Measurements from ENCODE around the gene NID1.

The NID1 gene

GRCh38 chr1:235933766-235934116 lies 131.1 kb downstream of the NID1 start:
- Histone ChIP-seq H3K4me1 (ENCODE audit: low read length) (no peaks in the 10 kb centered on the region), H3K79me2 (ENCODE audit: low read length) (no peaks in the 10 kb centered on the region), H3F3A (ENCODE audit: insufficient read depth, low read length) (no peaks in the 10 kb centered on the region), H3K4me2 (ENCODE audit: low read depth, low read length) (no peak overlapping the region), H3K9me2 (replicated peaks; ENCODE audit: insufficient read depth, low read length) (no peaks in the 10 kb centered on the region), H3K9me3 (replicated peaks; ENCODE audit: insufficient read depth, low read length) (no peaks in the 10 kb centered on the region), H3K27ac (ENCODE audit: low read length) (no peak overlapping the region), H4K20me1 (ENCODE audit: insufficient read depth, low read length) (no peaks in the 10 kb centered on the region), H3K36me3 (replicated peaks; ENCODE audit: insufficient read depth, low read length) (no peaks in the 10 kb centered on the region), H3K9ac (ENCODE audit: low read length) (no peak overlapping the region), H2AFZ (ENCODE audit: low read length) (no peak overlapping the region), H3K27me3 (replicated peaks; ENCODE audit: insufficient read depth, low read length) (no peaks in the 10 kb centered on the region), H3K4me3 (ENCODE audit: low read length) (no peak overlapping the region)
- no peak for TF ChIP-seq EZH2 (optimal IDR thresholded peaks at IDR 0.05; ENCODE audit: low read depth, low read length)
- no peak for TF ChIP-seq EZH2phosphoT487 (IDR thresholded peaks at IDR 0.05; ENCODE audit: low read length)
- no peak for TF ChIP-seq CTCF (IDR thresholded peaks at IDR 0.05; ENCODE audit: low read length)
- no peak for DNase-seq

GRCh38 chr1:235933017-235933765 lies 131.7 kb downstream of the NID1 start:
- TF ChIP-seq CTCF (IDR thresholded peaks at IDR 0.05; ENCODE audit: low read length) (no peak), EZH2phosphoT487 (IDR thresholded peaks at IDR 0.05; ENCODE audit: low read length) (no peak), EZH2 (optimal IDR thresholded peaks at IDR 0.05; ENCODE audit: low read depth, low read length) (no peak)
- H3K9ac ChIP-seq (ENCODE audit: low read length): no peak overlapping the region
- no peak overlapping the region for H3K4me2 ChIP-seq (ENCODE audit: low read depth, low read length)
- H3K9me2 ChIP-seq (replicated peaks; ENCODE audit: insufficient read depth, low read length): no peaks in the 10 kb centered on the region
- no peaks in the 10 kb centered on the region for H3F3A ChIP-seq (ENCODE audit: insufficient read depth, low read length)
- no peak for DNase-seq
- H3K4me3 ChIP-seq (ENCODE audit: low read length): no peak overlapping the region
- H3K4me1 ChIP-seq (ENCODE audit: low read length): no peaks in the 10 kb centered on the region
- no peaks in the 10 kb centered on the region for H3K36me3 ChIP-seq (replicated peaks; ENCODE audit: insufficient read depth, low read length)
- no peak overlapping the region for H3K27ac ChIP-seq (ENCODE audit: low read length)
- no peaks in the 10 kb centered on the region for H3K27me3 ChIP-seq (replicated peaks; ENCODE audit: insufficient read depth, low read length)
- H4K20me1 ChIP-seq (ENCODE audit: insufficient read depth, low read length): no peaks in the 10 kb centered on the region
- H2AFZ ChIP-seq (ENCODE audit: low read length): no peak overlapping the region
- no peaks in the 10 kb centered on the region for H3K9me3 ChIP-seq (replicated peaks; ENCODE audit: insufficient read depth, low read length)
- no peaks in the 10 kb centered on the region for H3K79me2 ChIP-seq (ENCODE audit: low read length)

GRCh38 chr1:235932090-235932510 lies 132.8 kb downstream of the NID1 start:
- Histone ChIP-seq H3K4me3 (ENCODE audit: low read length) (no peak overlapping the region), H3K27me3 (replicated peaks; ENCODE audit: insufficient read depth, low read length) (no peaks in the 10 kb centered on the region), H3K27ac (ENCODE audit: low read length) (no peak overlapping the region), H3K36me3 (replicated peaks; ENCODE audit: insufficient read depth, low read length) (no peaks in the 10 kb centered on the region), H2AFZ (ENCODE audit: low read length) (no peak overlapping the region), H3K4me1 (ENCODE audit: low read length) (no peaks in the 10 kb centered on the region), H4K20me1 (ENCODE audit: insufficient read depth, low read length) (no peaks in the 10 kb centered on the region), H3K9me3 (replicated peaks; ENCODE audit: insufficient read depth, low read length) (no peaks in the 10 kb centered on the region), H3K79me2 (ENCODE audit: low read length) (no peaks in the 10 kb centered on the region), H3K9me2 (replicated peaks; ENCODE audit: insufficient read depth, low read length) (no peaks in the 10 kb centered on the region), H3F3A (ENCODE audit: insufficient read depth, low read length) (no peaks in the 10 kb centered on the region), H3K9ac (ENCODE audit: low read length) (no peak overlapping the region), H3K4me2 (ENCODE audit: low read depth, low read length) (no peak overlapping the region)
- DNase-seq: no peak
- no peak for TF ChIP-seq EZH2 (optimal IDR thresholded peaks at IDR 0.05; ENCODE audit: low read depth, low read length)
- no peak for TF ChIP-seq CTCF (IDR thresholded peaks at IDR 0.05; ENCODE audit: low read length)
- no peak for TF ChIP-seq EZH2phosphoT487 (IDR thresholded peaks at IDR 0.05; ENCODE audit: low read length)
